HG02798 (cell line): ENCODE measurements around the gene SORBS1.
A peak's percentile ranks its signal among the peaks of the same experiment; 100 is the strongest.
"Not testable (repeated sequence)": the region's sequence is repeated elsewhere in the genome, so short reads cannot be mapped to it uniquely, and the experiment has no call there.

ENCODE experiments used
- ATAC-seq: cut with Tn5 transposase; IDR thresholded peaks from one replicate; pipeline ENCODE4 v1.9.1; 2021; ENCODE audit warnings: mild to moderate bottlenecking; ENCODE audit not compliant: unreplicated experiment, poor library complexity

Gene SORBS1

GRCh38 chr10:95373660-95374059 lies 187.5 kb downstream of the SORBS1 start:
- ATAC-seq = no peak

GRCh38 chr10:95364342-95364741 lies 196.8 kb downstream of the SORBS1 start:
- ATAC-seq = no peak

GRCh38 chr10:95363303-95363912 lies 197.8 kb downstream of the SORBS1 start:
- ATAC-seq = peak; percentile 76

GRCh38 chr10:95360122-95360714 lies 201.0 kb downstream of the SORBS1 start:
- ATAC-seq = no peak

GRCh38 chr10:95359466-95359865 lies 201.7 kb downstream of the SORBS1 start:
- no peak for ATAC-seq

- ATAC-seq = no peak
These were observed 204.8 kb downstream of the SORBS1 start for GRCh38 chr10:95356190-95356955.

- no peak for ATAC-seq
These were observed 205.9 kb downstream of the SORBS1 start for GRCh38 chr10:95355301-95355700.

GRCh38 chr10:95354110-95354509 lies 207.1 kb downstream of the SORBS1 start:
- ATAC-seq = no peak

GRCh38 chr10:95353123-95353522 lies 208.0 kb downstream of the SORBS1 start:
- ATAC-seq = no peak

GRCh38 chr10:95352684-95353083 lies 208.5 kb downstream of the SORBS1 start:
- no peak for ATAC-seq

- ATAC-seq = no peak
These were observed 210.3 kb downstream of the SORBS1 start for GRCh38 chr10:95350830-95351228.

- ATAC-seq = no peak
These were observed 210.8 kb downstream of the SORBS1 start for GRCh38 chr10:95350219-95350829.

GRCh38 chr10:95347402-95347766 lies 213.8 kb downstream of the SORBS1 start:
- ATAC-seq = not testable (repeated sequence)

GRCh38 chr10:95346715-95347401 lies 214.3 kb downstream of the SORBS1 start:
- no peak for ATAC-seq

GRCh38 chr10:95343573-95343972 lies 217.6 kb downstream of the SORBS1 start:
- ATAC-seq = no peak

- no peak for ATAC-seq
These were observed 219.4 kb downstream of the SORBS1 start for GRCh38 chr10:95341716-95342130.

- ATAC-seq = no peak
These were observed 221.3 kb downstream of the SORBS1 start for GRCh38 chr10:95339863-95340262.

GRCh38 chr10:95337423-95338160 lies 223.6 kb downstream of the SORBS1 start:
- no peak for ATAC-seq

GRCh38 chr10:95336702-95337101 lies 224.5 kb downstream of the SORBS1 start:
- ATAC-seq = no peak
